Measurements from ENCODE around the gene SPOCK1. TPM values are rescaled to one million over a fixed set of nuclear protein-coding genes. Genes with fewer than 3 reads are reported as not detected.

SPOCK1 gene
- total and polyA plus RNA-seq, 2 of the 13 experiments (the other 11 are each of a cell fraction or from before 2014, with no cell fraction given), result 0.18 to 0.29 TPM

DNA sequence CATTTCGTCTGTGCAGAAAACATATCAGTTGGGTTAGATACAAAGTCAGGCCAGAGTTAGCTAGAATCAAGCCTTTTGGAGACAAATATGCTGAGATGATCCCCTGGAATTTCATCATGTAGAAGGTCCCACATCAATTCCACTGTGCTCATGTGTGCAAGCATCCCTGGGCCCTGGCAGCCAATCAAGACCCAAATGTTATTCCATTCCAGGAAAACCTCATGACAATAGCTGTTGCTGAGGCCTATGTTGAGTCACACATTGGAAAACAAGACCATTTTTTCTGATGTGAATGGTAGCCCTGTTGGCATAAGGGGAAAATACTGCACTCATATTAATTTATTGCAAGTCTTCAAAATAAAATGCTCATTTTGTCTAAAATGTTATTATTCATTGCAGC lies 11.5 kb downstream of the SPOCK1 start:
- no peak for TF ChIP-seq YEATS4 (CRISPR knock-in tag; IDR thresholded peaks at IDR 0.05; ENCODE audit: borderline replicate concordance)
- TF ChIP-seq ZNF7 (CRISPR knock-in tag; IDR thresholded peaks at IDR 0.05), result no peak
- TF ChIP-seq ZNF101 (CRISPR knock-in tag; IDR thresholded peaks at IDR 0.05; ENCODE audit: borderline replicate concordance, low read depth), result no peak
- TF ChIP-seq ZNF761 (CRISPR knock-in tag; conservative IDR thresholded peaks at IDR 0.05), result no peak
- TF ChIP-seq, protein P1, sequence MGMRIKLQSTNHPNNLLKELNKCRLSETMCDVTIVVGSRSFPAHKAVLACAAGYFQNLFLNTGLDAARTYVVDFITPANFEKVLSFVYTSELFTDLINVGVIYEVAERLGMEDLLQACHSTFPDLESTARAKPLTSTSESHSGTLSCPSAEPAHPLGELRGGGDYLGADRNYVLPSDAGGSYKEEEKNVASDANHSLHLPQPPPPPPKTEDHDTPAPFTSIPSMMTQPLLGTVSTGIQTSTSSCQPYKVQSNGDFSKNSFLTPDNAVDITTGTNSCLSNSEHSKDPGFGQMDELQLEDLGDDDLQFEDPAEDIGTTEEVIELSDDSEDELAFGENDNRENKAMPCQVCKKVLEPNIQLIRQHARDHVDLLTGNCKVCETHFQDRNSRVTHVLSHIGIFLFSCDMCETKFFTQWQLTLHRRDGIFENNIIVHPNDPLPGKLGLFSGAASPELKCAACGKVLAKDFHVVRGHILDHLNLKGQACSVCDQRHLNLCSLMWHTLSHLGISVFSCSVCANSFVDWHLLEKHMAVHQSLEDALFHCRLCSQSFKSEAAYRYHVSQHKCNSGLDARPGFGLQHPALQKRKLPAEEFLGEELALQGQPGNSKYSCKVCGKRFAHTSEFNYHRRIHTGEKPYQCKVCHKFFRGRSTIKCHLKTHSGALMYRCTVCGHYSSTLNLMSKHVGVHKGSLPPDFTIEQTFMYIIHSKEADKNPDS (CRISPR knock-in tag; IDR thresholded peaks at IDR 0.05), result no peak
- no peak for TF ChIP-seq ZNF350 (CRISPR knock-in tag; IDR thresholded peaks at IDR 0.05; ENCODE audit: borderline replicate concordance, low read depth)
- TF ChIP-seq CSRNP2 (CRISPR knock-in tag; conservative IDR thresholded peaks at IDR 0.05; ENCODE audit: low read depth), result no peak
- ChIA-PET CTCF (ENCODE audit: low intra/inter-chr PET ratio, low total read pairs) (no interaction called here), POLR2A (no interaction called here)
- Histone ChIP-seq H3K27ac (ENCODE audit: extremely low read length, insufficient read depth, low read length) (no peak overlapping the region), H3K9me3 (ENCODE audit: low read length) (no peaks in the 10 kb centered on the region), H3K27me3 (ENCODE audit: control insufficient read depth in 1 of 2, insufficient read depth in 2 of 2, low read length in 2 of 2) (no peaks in the 10 kb centered on the region), H3K4me1 (ENCODE audit: insufficient read depth, low read length) (no peaks in the 10 kb centered on the region), H4K20me1 (ENCODE audit: insufficient read depth, low read length) (no peaks in the 10 kb centered on the region), H3K36me3 (replicated peaks in 1 of 2; ENCODE audit: control insufficient read depth in 1 of 2, insufficient read depth in 2 of 2, low read length in 2 of 2) (no peaks in the 10 kb centered on the region), H2AFZ (ENCODE audit: low read length) (no peak overlapping the region), H3K79me2 (ENCODE audit: insufficient read depth, low read length) (no peaks in the 10 kb centered on the region), H3K9ac (ENCODE audit: insufficient read depth, low read depth, low read length) (no peak overlapping the region), H3K4me3 (replicated peaks in 1 of 3; ENCODE audit: insufficient read depth in 1 of 3, low read depth in 2 of 3, low read length in 3 of 3) (no peak overlapping the region), H3K4me2 (ENCODE audit: low read depth, low read length) (no peak overlapping the region)
- intact Hi-C loops (cut with micrococcal nuclease; ENCODE audit: unreplicated experiment) (no loop called here), in situ Hi-C loops (cut with HindIII; ENCODE audit: extremely low pct_ligation_motif_present, low pct_unique_long_range_greater_than_20kb) (no loop called here)
- no TSS peak for BruUV-seq (replicated peaks)
- ATAC-seq (no peak), FAIRE-seq (no peak), DNase-seq (ENCODE audit: low spot score) (no peak)
- 48% methylated on average over 1 of the region's 1 CpG for WGBS (ENCODE audit: low lambda C conversion rate)
